AG09319 (cell line): ENCODE data around the gene ACSF2.
A peak's percentile ranks its signal among the peaks of the same experiment; 100 is the strongest.
"Not testable (repeated sequence)": the region's sequence is repeated elsewhere in the genome, so short reads cannot be mapped to it uniquely, and the experiment has no call there.

ENCODE experiments used
- DNase-seq: peaks from one replicate; pipeline ENCODE4 v3.0.0-alpha.2; 2010; ENCODE audit warnings: low read depth; ENCODE audit errors: extremely low read depth
- CTCF ChIP-seq: IDR thresholded peaks from 2 replicates; pipeline ENCODE4 v1.5.1; 2011; ENCODE audit warnings: low read depth, mild to moderate bottlenecking, inconsistent platforms, low read length, moderate library complexity

Gene ACSF2

GRCh38 chr17:50426472-50426782 lies 409 bp downstream of the ACSF2 start:
- no peak for DNase-seq
- TF ChIP-seq CTCF: no peak

- no peak for DNase-seq
- peak; percentile 16 for TF ChIP-seq CTCF
Observed at GRCh38 chr17:50426814-50427787, 1.1 kb downstream of the ACSF2 start.

GRCh38 chr17:50428126-50428525 lies 2.1 kb downstream of the ACSF2 start:
- not testable (repeated sequence) for DNase-seq

- no peak for DNase-seq
- no peak for TF ChIP-seq CTCF
Observed at GRCh38 chr17:50428831-50429424, 2.9 kb downstream of the ACSF2 start.

GRCh38 chr17:50429793-50430192 lies 3.8 kb downstream of the ACSF2 start:
- no peak for TF ChIP-seq CTCF
- no peak for DNase-seq

- TF ChIP-seq CTCF: no peak
- no peak for DNase-seq
Observed at GRCh38 chr17:50430821-50431618, 5.0 kb downstream of the ACSF2 start.

GRCh38 chr17:50432125-50432762 lies 6.2 kb downstream of the ACSF2 start:
- no peak for DNase-seq

More at GRCh38 chr17:50432125-50432762, 6.2 kb downstream of the ACSF2 start:
- TF ChIP-seq CTCF: no peak
